Measurements from ENCODE around the gene DLG2.

- TF ChIP-seq CTCF (IDR thresholded peaks at IDR 0.05): no peak
- no peak for TF ChIP-seq POLR2A (IDR thresholded peaks at IDR 0.05)
These were observed 574.5 kb downstream of the DLG2 start for GRCh38 chr11:85052636-85053035.
